HUES48 (cell line): Measurements from ENCODE around the gene IRGM.

Experiments
- H3K27ac ChIP-seq: one replicate; pipeline ENCODE4 v1.7.0; 2013; ENCODE audit warnings: low read depth, low read length, inconsistent platforms
- H3K27me3 ChIP-seq: 2 replicates; pipeline ENCODE4 v1.6.1; 2013; ENCODE audit warnings: mild to moderate bottlenecking, low read length; ENCODE audit not compliant: control insufficient read depth, insufficient read depth
- H3K36me3 ChIP-seq: 2 replicates; pipeline ENCODE4 v1.6.1; 2013; ENCODE audit warnings: low read length; ENCODE audit not compliant: control insufficient read depth, insufficient read depth
- H3K4me1 ChIP-seq: 2 replicates; pipeline ENCODE4 v1.6.1; 2013; ENCODE audit warnings: mild to moderate bottlenecking, low read length; ENCODE audit not compliant: control insufficient read depth, insufficient read depth
- H3K4me3 ChIP-seq: 2 replicates; pipeline ENCODE4 v1.5.1; 2013; ENCODE audit warnings: mild to moderate bottlenecking, low read depth, low read length
- H3K9ac ChIP-seq: 2 replicates; pipeline ENCODE4 v1.6.1; 2013; ENCODE audit warnings: mild to moderate bottlenecking, low read depth, low read length, moderate library complexity
- H3K9me3 ChIP-seq: 2 replicates; pipeline ENCODE4 v1.6.1; 2013; ENCODE audit warnings: low read length; ENCODE audit not compliant: control insufficient read depth, insufficient read depth

Gene IRGM

GRCh38 chr5:150895431-150896428, 49.4 kb downstream of the IRGM start:
- peaks cover 99% of the 10 kb centered on the region for H3K9me3 ChIP-seq

More at GRCh38 chr5:150895431-150896428, 49.4 kb downstream of the IRGM start:
- Histone ChIP-seq H3K4me3 (peak overlapping the region; percentile 9; the same call in 1 of the 2 replicates), H3K27me3 (no peaks in the 10 kb centered on the region), H3K4me1 (no peaks in the 10 kb centered on the region), H3K9ac (no peak overlapping the region), H3K27ac (no peak overlapping the region), H3K36me3 (peaks cover 56% of the 10 kb centered on the region)
